Epidermal melanocyte (primary cell): Measurements from ENCODE around the gene MRM1.
"Not testable (repeated sequence)": the region's sequence is repeated elsewhere in the genome, so short reads cannot be mapped to it uniquely, and the experiment has no call there.

Source experiments
- DNase-seq: peaks from one replicate; pipeline ENCODE4 v3.0.0; 2011; ENCODE audit warnings: low spot score; ENCODE audit not compliant: insufficient read length

The MRM1 gene

GRCh38 chr17:36600465-36600864 is 918 bp upstream of the MRM1 start:
- DNase-seq = no peak

- no peak for DNase-seq
These were observed 464 bp upstream of the MRM1 start for GRCh38 chr17:36600936-36601302.

- DNase-seq = no peak
These were observed 806 bp downstream of the MRM1 start for GRCh38 chr17:36602030-36602748.

GRCh38 chr17:36602924-36603384 is 1.6 kb downstream of the MRM1 start:
- DNase-seq = peak; percentile 73

GRCh38 chr17:36605028-36605427 is 3.6 kb downstream of the MRM1 start:
- DNase-seq = not testable (repeated sequence)

- no peak for DNase-seq
These were observed 6.9 kb downstream of the MRM1 start for GRCh38 chr17:36608280-36608679.

GRCh38 chr17:36608794-36609497 is 7.6 kb downstream of the MRM1 start:
- peak; percentile 44 for DNase-seq

- no peak for DNase-seq
These were observed 8.1 kb downstream of the MRM1 start for GRCh38 chr17:36609498-36609862.

- DNase-seq = no peak
These were observed 9.1 kb downstream of the MRM1 start for GRCh38 chr17:36610474-36610873.

GRCh38 chr17:36611345-36612072 is 10.1 kb downstream of the MRM1 start:
- DNase-seq = no peak

- no peak for DNase-seq
These were observed 10.9 kb downstream of the MRM1 start for GRCh38 chr17:36612323-36612722.

- no peak for DNase-seq
These were observed 11.8 kb downstream of the MRM1 start for GRCh38 chr17:36613155-36613554.

- no peak for DNase-seq
These were observed 12.7 kb downstream of the MRM1 start for GRCh38 chr17:36614081-36614480.

GRCh38 chr17:36614933-36615332 is 13.6 kb downstream of the MRM1 start:
- no peak for DNase-seq

GRCh38 chr17:36616061-36617029 is 15.0 kb downstream of the MRM1 start:
- DNase-seq = no peak

GRCh38 chr17:36617773-36618172 is 16.4 kb downstream of the MRM1 start:
- DNase-seq = no peak

- DNase-seq = no peak
These were observed 21.9 kb downstream of the MRM1 start for GRCh38 chr17:36623281-36623680.

GRCh38 chr17:36625188-36625587 is 23.8 kb downstream of the MRM1 start:
- no peak for DNase-seq

GRCh38 chr17:36627101-36627500 is 25.7 kb downstream of the MRM1 start:
- no peak for DNase-seq

- DNase-seq = no peak
These were observed 27.2 kb downstream of the MRM1 start for GRCh38 chr17:36628576-36628975.

GRCh38 chr17:36629252-36629847 is 28.0 kb downstream of the MRM1 start:
- peak; percentile 56 for DNase-seq
